C4-2B (cell line): ENCODE results near the gene HTT.

Source experiments
- H3K27ac ChIP-seq: fragments of 450-650 bp; 2 replicates; pipeline ENCODE4 v1.5.1; 2017
- ZFX ChIP-seq: fragments of 450-650 bp; IDR thresholded peaks from 2 replicates; pipeline ENCODE4 v1.6.1; 2017
- TF ChIP-seq, protein P1 (sequence below): fragments of 450-650 bp; conservative IDR thresholded peaks from 2 replicates; pipeline ENCODE4 v1.5.1; 2017; ENCODE audit warnings: mild to moderate bottlenecking

The HTT gene

DNA sequence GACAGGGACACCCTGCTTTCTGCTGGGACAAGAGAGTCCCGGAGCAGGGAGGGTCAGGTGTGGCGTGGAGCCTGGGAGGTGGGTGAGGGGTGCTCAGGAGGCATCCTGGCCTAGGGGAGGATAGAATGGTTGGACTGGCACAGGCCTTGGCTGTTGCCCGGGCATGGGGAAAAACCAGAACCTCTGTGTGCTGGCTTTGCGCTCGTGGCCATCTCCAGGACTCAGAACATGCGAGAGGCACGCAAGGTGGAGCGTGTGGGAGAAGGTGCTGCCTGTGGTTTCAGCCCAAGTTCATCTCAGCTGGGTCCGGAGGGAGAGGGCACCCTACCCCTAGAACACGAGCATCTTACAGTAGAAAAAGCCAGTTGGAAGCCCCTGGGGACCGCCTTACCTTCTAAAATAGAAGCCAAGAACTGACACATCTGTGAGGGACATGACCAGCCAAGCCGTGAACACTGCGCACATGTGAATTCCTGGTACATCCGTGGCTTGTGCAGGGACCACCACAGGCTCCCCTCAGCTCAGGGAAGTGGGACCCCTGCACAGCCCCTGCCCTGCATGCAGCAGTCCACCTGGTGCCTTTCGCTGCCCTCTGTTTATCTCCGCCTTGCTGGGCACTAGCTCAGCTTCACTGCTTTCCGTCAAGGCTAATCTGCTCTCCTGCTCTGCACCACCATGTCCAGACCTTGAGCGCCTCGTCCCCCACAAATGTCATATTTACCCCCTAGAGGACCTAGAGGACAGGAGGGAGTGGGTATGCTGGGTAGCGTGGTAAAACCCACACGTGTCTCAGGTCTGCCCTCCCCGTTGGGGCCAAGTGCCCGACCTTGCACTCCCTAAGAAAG lies 187.9 kb downstream of the HTT start:
- no peak overlapping the region for H3K27ac ChIP-seq
- no peak for TF ChIP-seq ZFX
- TF ChIP-seq, protein P1, sequence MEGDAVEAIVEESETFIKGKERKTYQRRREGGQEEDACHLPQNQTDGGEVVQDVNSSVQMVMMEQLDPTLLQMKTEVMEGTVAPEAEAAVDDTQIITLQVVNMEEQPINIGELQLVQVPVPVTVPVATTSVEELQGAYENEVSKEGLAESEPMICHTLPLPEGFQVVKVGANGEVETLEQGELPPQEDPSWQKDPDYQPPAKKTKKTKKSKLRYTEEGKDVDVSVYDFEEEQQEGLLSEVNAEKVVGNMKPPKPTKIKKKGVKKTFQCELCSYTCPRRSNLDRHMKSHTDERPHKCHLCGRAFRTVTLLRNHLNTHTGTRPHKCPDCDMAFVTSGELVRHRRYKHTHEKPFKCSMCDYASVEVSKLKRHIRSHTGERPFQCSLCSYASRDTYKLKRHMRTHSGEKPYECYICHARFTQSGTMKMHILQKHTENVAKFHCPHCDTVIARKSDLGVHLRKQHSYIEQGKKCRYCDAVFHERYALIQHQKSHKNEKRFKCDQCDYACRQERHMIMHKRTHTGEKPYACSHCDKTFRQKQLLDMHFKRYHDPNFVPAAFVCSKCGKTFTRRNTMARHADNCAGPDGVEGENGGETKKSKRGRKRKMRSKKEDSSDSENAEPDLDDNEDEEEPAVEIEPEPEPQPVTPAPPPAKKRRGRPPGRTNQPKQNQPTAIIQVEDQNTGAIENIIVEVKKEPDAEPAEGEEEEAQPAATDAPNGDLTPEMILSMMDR: no peak

DNA sequence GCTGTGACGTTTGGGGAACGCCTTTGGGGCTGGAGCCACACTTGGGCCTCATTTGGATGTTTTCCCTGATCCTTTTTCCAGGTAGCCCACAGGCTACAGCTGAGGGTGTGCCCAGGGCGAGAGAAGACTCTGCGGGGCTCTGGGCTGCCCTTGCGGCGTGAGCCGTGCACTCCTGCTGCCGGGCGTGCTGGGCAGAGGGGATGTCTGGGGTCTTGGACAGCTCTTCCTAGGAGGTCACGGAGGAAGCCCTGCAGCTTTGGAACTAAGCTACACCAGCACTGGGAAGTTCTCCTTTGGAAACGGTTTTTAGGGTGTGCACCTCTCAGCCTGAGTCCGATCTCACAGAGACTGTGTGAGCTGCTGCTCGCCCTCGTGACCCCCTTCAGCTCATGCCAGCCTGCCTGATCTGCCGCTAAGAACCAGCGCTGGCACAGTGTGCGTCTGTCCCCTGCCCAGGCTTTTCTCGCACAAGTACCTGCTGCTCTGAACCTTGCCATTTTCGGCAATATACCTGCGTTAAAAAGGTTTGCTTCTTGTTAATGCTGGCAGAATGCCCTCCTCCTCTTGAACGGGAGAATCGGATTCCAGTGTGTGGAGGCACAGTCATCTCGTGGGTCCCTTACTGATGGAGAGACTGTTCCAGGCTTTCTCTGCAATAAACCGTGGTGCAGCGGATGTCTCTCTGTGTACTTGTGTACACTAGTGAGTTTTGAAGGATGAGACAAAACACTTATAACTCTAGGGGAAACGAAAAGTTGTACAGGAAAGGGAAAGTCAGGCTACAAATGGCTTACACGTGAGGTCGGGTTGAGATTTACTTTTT lies 188.8 kb downstream of the HTT start:
- TF ChIP-seq, protein P1: no peak
- TF ChIP-seq ZFX: no peak
- H3K27ac ChIP-seq: no peak overlapping the region

DNA sequence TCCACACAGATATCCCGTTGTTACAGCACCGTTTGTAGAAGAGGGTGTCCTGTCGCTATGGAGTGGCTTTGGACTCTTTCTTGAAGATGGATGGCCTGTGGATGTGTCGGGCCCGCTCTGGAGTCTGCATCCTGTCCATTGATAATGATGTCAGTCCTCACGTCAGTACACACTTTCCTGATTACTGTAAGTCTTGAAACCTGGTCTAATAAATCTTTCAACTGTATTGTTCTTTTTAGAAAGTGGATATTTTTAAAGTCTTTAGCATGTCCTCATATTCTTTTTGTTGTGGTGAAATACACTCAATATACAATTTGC lies 189.4 kb downstream of the HTT start:
- no peak overlapping the region for H3K27ac ChIP-seq
- TF ChIP-seq, protein P1: no peak
- TF ChIP-seq ZFX: no peak

GRCh38 chr4:3266076-3266475 lies 191.6 kb downstream of the HTT start:
- no peak overlapping the region for H3K27ac ChIP-seq
- TF ChIP-seq, protein P1: no peak
- no peak for TF ChIP-seq ZFX

DNA sequence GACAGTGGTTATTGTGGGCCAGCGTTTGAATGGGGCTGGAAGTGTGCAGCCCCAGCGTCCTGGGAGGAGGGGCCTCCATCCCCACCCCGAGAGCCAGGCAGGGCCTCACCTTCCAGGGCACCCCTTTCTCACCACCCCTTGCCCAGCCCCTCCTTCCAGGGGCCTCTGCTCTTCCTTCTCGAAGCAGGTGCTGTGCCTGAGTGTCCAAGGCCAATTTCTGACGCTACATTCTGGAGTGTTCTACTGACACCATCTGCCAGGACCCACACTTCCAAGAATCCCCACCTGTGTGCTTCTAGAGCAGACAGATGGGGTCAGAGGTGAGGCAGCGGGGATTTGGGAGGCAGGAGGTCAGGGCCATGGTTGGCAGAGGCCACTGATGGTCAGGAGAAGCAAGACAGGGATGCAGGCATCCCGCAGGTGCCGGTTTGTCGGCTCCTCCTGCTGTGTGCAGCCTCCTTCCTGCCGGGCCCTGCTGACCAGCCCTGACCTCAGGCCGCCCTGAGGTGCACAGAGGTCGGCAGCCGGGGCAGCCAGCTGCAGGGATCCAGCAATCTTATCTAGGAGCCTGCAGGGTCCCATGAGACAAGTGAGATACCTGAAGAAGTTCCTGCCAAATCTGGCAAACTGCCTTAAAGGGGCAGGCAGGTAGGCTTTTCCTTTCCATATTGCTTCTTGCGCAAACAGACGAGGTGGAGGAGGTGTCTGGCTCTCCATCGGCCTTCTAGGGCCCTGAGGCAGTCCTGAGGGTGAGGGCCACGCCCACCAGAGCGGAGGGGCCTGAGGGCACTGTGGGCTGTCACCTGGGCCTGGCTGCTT lies 193.3 kb downstream of the HTT start:
- H3K27ac ChIP-seq: no peak overlapping the region
- TF ChIP-seq, protein P1: no peak
- no peak for TF ChIP-seq ZFX

DNA sequence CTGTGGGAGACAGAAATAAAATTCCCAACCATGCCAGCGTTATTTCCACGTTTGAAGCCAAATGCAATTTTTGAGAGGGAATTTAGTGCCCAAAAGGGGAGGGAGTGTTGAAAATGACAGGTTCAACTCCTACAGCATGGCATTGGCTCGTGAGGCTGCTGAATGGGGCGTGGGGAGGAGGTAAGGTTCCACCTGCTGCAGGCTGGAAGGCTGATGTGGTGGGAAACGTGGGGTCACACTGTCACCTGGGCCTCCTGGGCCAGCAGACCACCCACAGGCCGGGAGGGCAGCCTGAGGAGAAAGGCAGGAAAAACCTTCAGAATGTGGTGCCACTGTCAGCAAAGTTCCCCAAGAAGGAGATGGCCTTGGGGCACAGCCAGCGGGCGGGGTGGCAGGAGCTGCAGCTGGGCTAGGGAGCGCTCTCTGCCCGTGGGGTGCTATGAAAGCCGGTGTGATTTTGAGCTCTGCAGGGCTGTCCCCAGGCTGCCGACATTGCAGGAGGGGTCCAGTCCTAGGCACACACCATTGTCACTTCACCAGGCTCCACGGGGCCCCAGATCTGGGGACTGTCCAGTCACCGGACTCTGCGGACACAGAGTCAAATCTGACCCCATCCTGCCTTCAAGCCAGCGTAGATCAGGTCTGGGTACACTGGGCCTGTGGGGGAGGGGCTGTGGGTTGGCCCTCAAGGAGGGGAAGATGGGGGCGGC lies 194.1 kb downstream of the HTT start:
- no peak overlapping the region for H3K27ac ChIP-seq
- TF ChIP-seq, protein P1: no peak
- TF ChIP-seq ZFX: no peak
